ENCODE results near the gene IFT122. TPM values are rescaled to one million over a fixed set of nuclear protein-coding genes. Genes with fewer than 3 reads are reported as not detected.

Gene IFT122
- total RNA-seq, 1 experiment from 2014 or later = 30.0 TPM

DNA sequence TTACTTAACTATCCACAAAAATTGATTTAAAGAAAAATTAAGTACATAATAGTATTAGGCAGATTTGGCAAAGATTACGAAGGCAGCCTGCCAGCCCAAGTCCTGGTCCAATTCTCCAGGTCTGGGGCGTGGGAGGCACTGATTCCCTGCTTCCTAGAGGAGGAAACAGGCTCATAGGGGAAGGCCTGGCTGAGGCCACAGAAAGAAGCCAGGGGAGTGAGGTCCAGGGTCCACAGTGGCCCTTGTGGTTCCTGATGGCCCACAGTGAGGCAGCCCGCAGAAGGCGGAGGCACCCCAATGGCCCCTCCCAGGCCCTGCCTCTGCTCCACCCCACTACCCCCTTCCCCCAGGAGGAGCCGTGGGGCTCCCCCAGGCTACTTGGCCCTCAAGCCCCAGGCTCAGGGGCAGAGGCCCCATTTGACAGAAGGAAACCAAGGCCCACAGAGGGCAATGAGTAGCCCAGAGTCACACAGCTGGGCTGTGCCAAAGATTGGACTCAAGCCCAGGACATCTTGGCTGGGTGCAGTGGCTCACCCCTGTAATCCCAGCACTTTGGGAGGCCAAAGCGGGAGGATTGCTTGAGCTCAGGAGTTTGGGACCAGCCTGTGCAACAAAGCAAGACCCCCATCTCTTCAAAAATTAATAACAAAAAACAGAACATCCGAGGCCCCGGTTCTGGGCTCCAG is 124.0 kb downstream of the IFT122 start:
- POLR2A ChIA-PET = no interaction called here
- H3K9me3 Mint-ChIP-seq (ENCODE audit: unreplicated experiment) = no peaks in the 10 kb centered on the region
- TF ChIP-seq, protein P1, sequence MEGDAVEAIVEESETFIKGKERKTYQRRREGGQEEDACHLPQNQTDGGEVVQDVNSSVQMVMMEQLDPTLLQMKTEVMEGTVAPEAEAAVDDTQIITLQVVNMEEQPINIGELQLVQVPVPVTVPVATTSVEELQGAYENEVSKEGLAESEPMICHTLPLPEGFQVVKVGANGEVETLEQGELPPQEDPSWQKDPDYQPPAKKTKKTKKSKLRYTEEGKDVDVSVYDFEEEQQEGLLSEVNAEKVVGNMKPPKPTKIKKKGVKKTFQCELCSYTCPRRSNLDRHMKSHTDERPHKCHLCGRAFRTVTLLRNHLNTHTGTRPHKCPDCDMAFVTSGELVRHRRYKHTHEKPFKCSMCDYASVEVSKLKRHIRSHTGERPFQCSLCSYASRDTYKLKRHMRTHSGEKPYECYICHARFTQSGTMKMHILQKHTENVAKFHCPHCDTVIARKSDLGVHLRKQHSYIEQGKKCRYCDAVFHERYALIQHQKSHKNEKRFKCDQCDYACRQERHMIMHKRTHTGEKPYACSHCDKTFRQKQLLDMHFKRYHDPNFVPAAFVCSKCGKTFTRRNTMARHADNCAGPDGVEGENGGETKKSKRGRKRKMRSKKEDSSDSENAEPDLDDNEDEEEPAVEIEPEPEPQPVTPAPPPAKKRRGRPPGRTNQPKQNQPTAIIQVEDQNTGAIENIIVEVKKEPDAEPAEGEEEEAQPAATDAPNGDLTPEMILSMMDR (IDR thresholded peaks at IDR 0.05; ENCODE audit: insufficient read depth in 1 of 2, low read depth in 1 of 2, low read length in 1 of 2, severe bottlenecking in 1 of 2, unreplicated experiment in 1 of 2) = no peak

DNA sequence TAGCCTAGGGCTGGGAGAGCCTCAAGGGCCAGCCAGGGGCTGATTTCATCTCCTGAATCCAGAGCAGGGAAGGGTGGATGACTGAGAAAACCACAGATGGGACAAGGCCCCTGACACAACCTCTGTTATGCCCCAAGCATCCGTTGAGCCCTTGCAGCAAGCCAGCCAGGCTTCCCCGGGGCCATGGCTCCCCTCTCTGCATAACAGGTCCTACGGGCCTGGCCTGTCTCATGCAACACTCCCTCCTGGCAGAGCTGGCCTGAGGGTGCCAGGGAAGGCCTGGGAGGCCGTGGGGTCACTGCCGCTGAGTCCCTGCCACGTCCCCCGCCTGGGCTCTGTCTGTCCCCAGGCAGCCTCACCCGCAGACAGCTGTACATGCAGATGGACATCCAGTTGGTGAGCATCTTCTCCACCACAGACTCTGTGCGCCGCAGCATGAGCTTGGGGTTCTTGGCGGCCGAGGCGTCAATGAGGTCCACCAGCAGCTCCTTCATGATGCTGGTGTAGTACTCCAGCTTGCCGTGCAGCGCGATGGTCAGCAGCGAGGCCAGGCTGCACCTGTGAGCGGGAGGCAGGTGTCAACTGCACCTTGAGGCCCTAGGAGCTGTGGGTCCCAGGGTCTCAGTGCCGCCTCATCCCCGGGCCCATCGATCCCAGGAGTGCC is 125.1 kb downstream of the IFT122 start:
- no TSS peak for BruUV-seq (replicated peaks)
- POLR2A ChIA-PET = no interaction called here
- intact Hi-C loops (cut with micrococcal nuclease; ENCODE audit: unreplicated experiment) = no loop called here
- H3K36me3 ChIP-seq (ENCODE audit: control insufficient read depth, insufficient read depth, low read length) = no peaks in the 10 kb centered on the region
- peaks cover 4% of the 10 kb centered on the region for H3K36me3 Mint-ChIP-seq (ENCODE audit: insufficient read depth, unreplicated experiment)
- H3K27me3 Mint-ChIP-seq (ENCODE audit: insufficient read depth, unreplicated experiment) = no peaks in the 10 kb centered on the region
- no peak overlapping the region for H3K4me3 Mint-ChIP-seq (ENCODE audit: unreplicated experiment)
- H3K4me3 ChIP-seq (ENCODE audit: low read depth, low read length) = no peak overlapping the region
- TF ChIP-seq, protein P1 (IDR thresholded peaks at IDR 0.05; ENCODE audit: insufficient read depth in 1 of 2, low read depth in 1 of 2, low read length in 1 of 2, severe bottlenecking in 1 of 2, unreplicated experiment in 1 of 2) = no peak
- no peaks in the 10 kb centered on the region for H3K9me3 ChIP-seq
- H3K27ac Mint-ChIP-seq (ENCODE audit: unreplicated experiment) = no peak overlapping the region
- no peak for DNase-seq
- H3K4me1 ChIP-seq = no peaks in the 10 kb centered on the region; the same call in 1 of the 2 replicates
- no peaks in the 10 kb centered on the region for H3K9me3 Mint-ChIP-seq (ENCODE audit: unreplicated experiment)
- peaks cover 8% of the 10 kb centered on the region for H3K4me1 Mint-ChIP-seq (ENCODE audit: low read depth, unreplicated experiment)
- CTCF ChIA-PET = no interaction called here
- H3K27me3 ChIP-seq (replicated peaks; ENCODE audit: control insufficient read depth, insufficient read depth, low read length) = no peaks in the 10 kb centered on the region

More for the DNA sequence above, 124.0 kb downstream of the IFT122 start:
- H3K4me3 Mint-ChIP-seq (ENCODE audit: unreplicated experiment) = no peak overlapping the region
- Histone ChIP-seq H3K4me3 (ENCODE audit: low read depth, low read length) (no peak overlapping the region), H3K9me3 (no peaks in the 10 kb centered on the region), H3K4me1 (no peaks in the 10 kb centered on the region; the same call in 1 of the 2 replicates), H3K27me3 (replicated peaks; ENCODE audit: control insufficient read depth, insufficient read depth, low read length) (no peaks in the 10 kb centered on the region), H3K36me3 (ENCODE audit: control insufficient read depth, insufficient read depth, low read length) (no peaks in the 10 kb centered on the region)
- no peak overlapping the region for H3K27ac Mint-ChIP-seq (ENCODE audit: unreplicated experiment)
- no peaks in the 10 kb centered on the region for H3K27me3 Mint-ChIP-seq (ENCODE audit: insufficient read depth, unreplicated experiment)
- CTCF ChIA-PET = no interaction called here
- H3K4me1 Mint-ChIP-seq (ENCODE audit: low read depth, unreplicated experiment) = peaks cover 8% of the 10 kb centered on the region
- intact Hi-C loops (cut with micrococcal nuclease; ENCODE audit: unreplicated experiment) = no loop called here
- BruUV-seq (replicated peaks) = no TSS peak
- H3K36me3 Mint-ChIP-seq (ENCODE audit: insufficient read depth, unreplicated experiment) = no peaks in the 10 kb centered on the region
- no peak for DNase-seq

DNA sequence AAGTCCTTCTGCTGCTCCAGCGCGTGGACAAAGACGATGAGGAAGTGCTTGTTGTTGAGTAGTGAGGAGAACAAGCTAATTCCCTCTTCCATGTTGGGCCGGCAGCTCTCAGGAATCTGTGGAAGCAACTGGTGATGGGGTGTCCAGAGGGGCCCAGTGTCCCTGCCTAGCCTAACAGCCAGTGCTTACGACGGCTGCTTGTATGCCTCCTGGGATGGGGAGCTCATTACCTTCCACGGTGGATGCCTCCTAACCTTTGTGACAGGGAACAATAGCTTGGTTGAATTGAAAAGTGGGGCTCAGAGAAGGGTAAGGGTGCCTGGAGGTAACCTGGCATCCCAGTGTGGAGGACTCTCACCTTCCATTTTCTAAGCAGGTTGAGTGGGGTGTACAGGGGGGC is 125.9 kb downstream of the IFT122 start:
- Mint-ChIP-seq H3K9me3 (ENCODE audit: unreplicated experiment) (no peaks in the 10 kb centered on the region), H3K27ac (ENCODE audit: unreplicated experiment) (no peak overlapping the region), H3K36me3 (ENCODE audit: insufficient read depth, unreplicated experiment) (peaks cover 6% of the 10 kb centered on the region), H3K4me3 (ENCODE audit: unreplicated experiment) (no peak overlapping the region), H3K27me3 (ENCODE audit: insufficient read depth, unreplicated experiment) (no peaks in the 10 kb centered on the region), H3K4me1 (ENCODE audit: low read depth, unreplicated experiment) (peaks cover 2% of the 10 kb centered on the region)
- ChIA-PET CTCF (no interaction called here), POLR2A (no interaction called here)
- TF ChIP-seq, protein P1 (IDR thresholded peaks at IDR 0.05; ENCODE audit: insufficient read depth in 1 of 2, low read depth in 1 of 2, low read length in 1 of 2, severe bottlenecking in 1 of 2, unreplicated experiment in 1 of 2) = no peak
- intact Hi-C loops (cut with micrococcal nuclease; ENCODE audit: unreplicated experiment) = no loop called here
- no TSS peak for BruUV-seq (replicated peaks)
- no peaks in the 10 kb centered on the region for H3K9me3 ChIP-seq
- H3K4me3 ChIP-seq (ENCODE audit: low read depth, low read length) = no peak overlapping the region
- H3K36me3 ChIP-seq (ENCODE audit: control insufficient read depth, insufficient read depth, low read length) = no peaks in the 10 kb centered on the region
- no peaks in the 10 kb centered on the region for H3K27me3 ChIP-seq (replicated peaks; ENCODE audit: control insufficient read depth, insufficient read depth, low read length)
- no peak for DNase-seq
- no peaks in the 10 kb centered on the region; the same call in 1 of the 2 replicates for H3K4me1 ChIP-seq
